Measurements from ENCODE around the gene URB1. TPM values are rescaled to one million over a fixed set of nuclear protein-coding genes. Genes with fewer than 3 reads are reported as not detected.

Gene URB1
- total and polyA plus RNA-seq, 8 donors, result 11.4 to 15.7 (median 14.2) TPM

DNA sequence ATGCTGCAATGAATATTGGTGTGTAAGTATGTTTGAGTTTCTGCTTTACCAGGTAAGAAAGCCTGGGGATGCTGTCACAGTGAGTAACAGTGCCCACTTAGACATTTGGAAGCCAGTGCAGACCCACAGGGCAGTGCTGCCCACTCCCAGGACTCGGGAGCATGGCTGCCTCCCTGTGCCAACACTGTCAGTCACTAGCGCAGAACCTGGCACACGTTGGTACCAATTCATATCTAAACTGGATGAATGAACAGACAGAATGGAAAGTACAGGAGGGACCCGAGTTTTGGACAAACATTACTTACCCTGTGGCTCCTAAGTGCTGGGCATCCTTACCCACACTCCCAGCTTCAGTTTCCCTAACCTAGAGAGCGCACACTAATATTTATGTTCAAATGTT, 18.1 kb upstream of the URB1 start:
- peak overlapping the region; percentile 74 to 75 for H3K4me3 ChIP-seq
- H3K9me3 ChIP-seq, result no peaks in the 10 kb centered on the region
- intact Hi-C loops (cut with DNase I), result loop anchor here in 1 of 2 donors (10.0 kb wide), 1 partner anchor 74 kb away; no protein-coding TSS in a partner anchor
- H3K27ac ChIP-seq, result peak overlapping the region; percentile 96 to 98
- ATAC-seq (no peak), DNase-seq (no peak)
- TF ChIP-seq, protein P1, sequence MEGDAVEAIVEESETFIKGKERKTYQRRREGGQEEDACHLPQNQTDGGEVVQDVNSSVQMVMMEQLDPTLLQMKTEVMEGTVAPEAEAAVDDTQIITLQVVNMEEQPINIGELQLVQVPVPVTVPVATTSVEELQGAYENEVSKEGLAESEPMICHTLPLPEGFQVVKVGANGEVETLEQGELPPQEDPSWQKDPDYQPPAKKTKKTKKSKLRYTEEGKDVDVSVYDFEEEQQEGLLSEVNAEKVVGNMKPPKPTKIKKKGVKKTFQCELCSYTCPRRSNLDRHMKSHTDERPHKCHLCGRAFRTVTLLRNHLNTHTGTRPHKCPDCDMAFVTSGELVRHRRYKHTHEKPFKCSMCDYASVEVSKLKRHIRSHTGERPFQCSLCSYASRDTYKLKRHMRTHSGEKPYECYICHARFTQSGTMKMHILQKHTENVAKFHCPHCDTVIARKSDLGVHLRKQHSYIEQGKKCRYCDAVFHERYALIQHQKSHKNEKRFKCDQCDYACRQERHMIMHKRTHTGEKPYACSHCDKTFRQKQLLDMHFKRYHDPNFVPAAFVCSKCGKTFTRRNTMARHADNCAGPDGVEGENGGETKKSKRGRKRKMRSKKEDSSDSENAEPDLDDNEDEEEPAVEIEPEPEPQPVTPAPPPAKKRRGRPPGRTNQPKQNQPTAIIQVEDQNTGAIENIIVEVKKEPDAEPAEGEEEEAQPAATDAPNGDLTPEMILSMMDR (IDR thresholded peaks at IDR 0.05), result no peak
- peaks cover 17 to 44% of the 10 kb centered on the region in 2 donors for H3K4me1 ChIP-seq
- H3K36me3 ChIP-seq, result no peaks in the 10 kb centered on the region
- peaks cover 0 to 26% of the 10 kb centered on the region in 2 donors for H3K27me3 ChIP-seq

DNA sequence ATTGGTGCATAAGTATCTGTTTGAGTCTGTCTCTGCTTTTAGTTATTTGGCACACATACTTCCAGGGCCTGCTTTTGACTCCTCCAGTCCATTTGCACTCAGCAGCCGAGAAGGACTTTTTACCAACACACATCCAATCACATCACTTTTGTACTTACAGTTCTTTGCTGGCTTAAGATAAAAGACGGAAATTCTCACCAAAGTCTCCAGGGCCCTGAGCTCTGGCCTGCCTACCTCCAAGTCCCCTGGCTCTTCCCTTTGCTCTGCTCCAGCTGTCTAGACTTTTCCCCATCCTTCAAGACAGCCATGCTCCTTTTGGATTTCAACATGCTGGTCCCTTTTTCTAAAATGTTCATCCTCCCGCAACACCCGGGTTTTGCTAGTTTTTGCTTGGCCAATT, 17.5 kb upstream of the URB1 start:
- DNase-seq (no peak), ATAC-seq (no peak)
- Histone ChIP-seq H3K27me3 (peaks cover 0 to 26% of the 10 kb centered on the region in 2 donors), H3K27ac (peak overlapping the region in 1 of 2 donors; percentile 96), H3K9me3 (no peaks in the 10 kb centered on the region), H3K4me3 (no peak overlapping the region), H3K36me3 (no peaks in the 10 kb centered on the region), H3K4me1 (peaks cover 17 to 38% of the 10 kb centered on the region in 2 donors)
- TF ChIP-seq, protein P1 (IDR thresholded peaks at IDR 0.05), result no peak
- intact Hi-C loops (cut with DNase I), result loop anchor here in 1 of 2 donors (10.0 kb wide), 1 partner anchor 75 kb away; no protein-coding TSS in a partner anchor

DNA sequence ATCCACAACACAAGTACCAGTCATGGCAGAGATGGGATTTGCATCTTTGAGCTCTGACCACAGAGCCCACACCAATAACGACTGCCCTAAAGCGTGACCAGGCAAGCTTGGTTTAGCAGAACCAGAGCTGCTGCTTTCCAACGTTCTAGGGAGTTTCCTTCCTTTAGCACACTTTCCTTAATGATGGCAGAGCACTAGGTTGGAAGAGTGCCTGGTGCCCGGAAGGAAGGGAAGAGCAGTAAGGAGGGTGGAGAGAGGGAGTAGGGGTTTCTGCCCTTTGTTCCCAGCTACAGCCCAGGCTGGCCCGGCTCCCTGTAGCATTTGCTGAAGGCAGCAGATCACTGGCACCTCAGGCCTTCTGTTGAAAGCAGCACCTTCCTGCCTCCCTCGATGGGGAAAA, 13.6 kb upstream of the URB1 start:
- TF ChIP-seq, protein P1 (IDR thresholded peaks at IDR 0.05), result no peak
- no peak for ATAC-seq
- intact Hi-C loops (cut with DNase I), result no loop called here
- H3K27ac ChIP-seq, result peak overlapping the region in 1 of 2 donors; percentile 2
- peaks cover 0 to 1% of the 10 kb centered on the region in 2 donors for H3K27me3 ChIP-seq
- no peak overlapping the region for H3K4me3 ChIP-seq
- no peak for DNase-seq
- peaks cover 10 to 15% of the 10 kb centered on the region in 2 donors for H3K4me1 ChIP-seq
- no peaks in the 10 kb centered on the region for H3K9me3 ChIP-seq
- no peaks in the 10 kb centered on the region for H3K36me3 ChIP-seq

DNA sequence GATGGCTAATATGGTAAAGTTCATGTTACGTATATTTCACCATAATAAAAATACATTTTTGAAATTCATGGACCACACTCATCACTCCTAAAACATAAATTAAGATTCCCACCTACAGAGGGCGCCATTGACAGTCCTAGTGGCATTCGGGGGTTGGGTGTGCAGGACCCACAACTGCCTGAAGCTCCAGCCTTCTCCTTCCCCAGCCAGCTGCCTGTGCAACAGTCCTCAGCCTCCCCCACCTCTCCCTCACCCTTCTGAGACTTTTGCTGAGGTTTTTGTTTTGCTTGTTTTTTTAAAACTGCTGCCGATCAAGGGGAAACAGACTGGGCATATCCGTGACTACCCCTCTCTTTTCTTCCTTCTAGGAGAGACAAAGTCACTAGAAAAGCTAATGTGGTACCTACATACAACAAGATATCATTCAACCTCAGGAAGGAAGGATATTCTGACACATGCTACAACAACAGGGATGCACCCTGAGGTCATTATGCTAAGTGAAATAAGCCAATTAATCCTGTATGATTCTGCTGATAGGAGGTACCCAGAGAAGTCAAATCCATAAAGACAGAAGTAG, 10.5 kb upstream of the URB1 start:
- TF ChIP-seq, protein P1 (IDR thresholded peaks at IDR 0.05), result peak; percentile 55 to 69
- H3K9me3 ChIP-seq, result no peaks in the 10 kb centered on the region
- ATAC-seq (peak; percentile 97), DNase-seq (peak in 2 of 4 donors; percentile 57 to 77)
- peaks cover 0 to 8% of the 10 kb centered on the region in 2 donors for H3K4me1 ChIP-seq
- no peak overlapping the region for H3K27ac ChIP-seq
- no peaks in the 10 kb centered on the region for H3K36me3 ChIP-seq
- no peak overlapping the region for H3K4me3 ChIP-seq
- intact Hi-C loops (cut with DNase I), result loop anchor here in 1 of 2 donors (5.0 kb wide), 1 partner anchor 189 kb away; no protein-coding TSS in a partner anchor
- peaks cover 0 to 14% of the 10 kb centered on the region in 2 donors for H3K27me3 ChIP-seq

DNA sequence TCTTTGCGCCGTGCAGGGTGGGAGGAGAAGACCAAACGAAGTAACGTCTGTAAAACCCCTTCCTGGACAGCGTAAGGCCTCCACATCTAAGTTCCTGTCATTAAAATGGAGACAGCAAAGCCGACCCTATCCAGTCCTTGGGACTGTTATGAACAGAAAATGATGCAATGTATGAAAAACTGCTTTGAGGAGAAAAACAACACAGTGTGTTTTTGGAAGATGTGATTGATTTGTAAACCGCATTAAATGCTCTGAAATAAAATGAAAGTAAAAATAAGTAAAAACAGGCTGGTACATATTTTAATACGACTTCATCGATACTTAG, 827 bp upstream of the URB1 start:
- no peaks in the 10 kb centered on the region for H3K9me3 ChIP-seq
- ATAC-seq, result no peak
- TF ChIP-seq, protein P1 (IDR thresholded peaks at IDR 0.05), result no peak

More for the DNA sequence above, 827 bp upstream of the URB1 start:
- Histone ChIP-seq H3K36me3 (no peaks in the 10 kb centered on the region), H3K4me1 (peaks cover 11 to 20% of the 10 kb centered on the region in 2 donors), H3K27me3 (peaks cover 0 to 16% of the 10 kb centered on the region in 2 donors), H3K27ac (peak overlapping the region; percentile 82 to 85), H3K4me3 (peak overlapping the region; percentile 95 to 99)
- intact Hi-C loops (cut with DNase I), result no loop called here
- no peak for DNase-seq
